ENCODE data around the gene PCDHB9.
"Not testable (repeated sequence)": the region's sequence is repeated elsewhere in the genome, so short reads cannot be mapped to it uniquely, and the experiment has no call there.

Gene PCDHB9

GRCh38 chr5:141189131-141189530 is 2.2 kb downstream of the PCDHB9 start:
- not testable (repeated sequence) for DNase-seq

- DNase-seq = peak; percentile 25 to 35
Observed at GRCh38 chr5:141192110-141192725, 5.3 kb downstream of the PCDHB9 start, which contains the start of gene PCDHB10. PCDHB10 (plus strand) TSS chr5:141192353; CDS start chr5:141192553, 200 bp downstream.

GRCh38 chr5:141194332-141194731 is 7.4 kb downstream of the PCDHB9 start:
- not testable (repeated sequence) for DNase-seq

GRCh38 chr5:141196363-141196762 is 9.4 kb downstream of the PCDHB9 start:
- no peak for DNase-seq

- peak; percentile 18 to 47 for DNase-seq
Observed at GRCh38 chr5:141199359-141200235, 12.6 kb downstream of the PCDHB9 start, which contains the start of gene PCDHB11. PCDHB11 (plus strand) TSS chr5:141199627; CDS start chr5:141199775, 148 bp downstream.

GRCh38 chr5:141201126-141201525 is 14.2 kb downstream of the PCDHB9 start:
- DNase-seq = not testable (repeated sequence)

GRCh38 chr5:141201646-141202045 is 14.7 kb downstream of the PCDHB9 start:
- not testable (repeated sequence) for DNase-seq

GRCh38 chr5:141208478-141208877 is 21.5 kb downstream of the PCDHB9 start, which contains the start of gene PCDHB12:
PCDHB12 (plus strand) TSS chr5:141208719; CDS start chr5:141208908, 189 bp downstream.
- DNase-seq = no peak

GRCh38 chr5:141210281-141210680 is 23.3 kb downstream of the PCDHB9 start:
- not testable (repeated sequence) for DNase-seq

GRCh38 chr5:141210849-141211248 is 23.9 kb downstream of the PCDHB9 start:
- not testable (repeated sequence) for DNase-seq

GRCh38 chr5:141213656-141214339 is 26.8 kb downstream of the PCDHB9 start, which contains the start of gene PCDHB13:
PCDHB13 (plus strand) TSS chr5:141213919; CDS start chr5:141214124, 205 bp downstream.
- DNase-seq = peak; percentile 45 to 73

- DNase-seq = not testable (repeated sequence)
Observed at GRCh38 chr5:141214583-141214982, 27.6 kb downstream of the PCDHB9 start.

- DNase-seq = not testable (repeated sequence)
Observed at GRCh38 chr5:141215504-141215903, 28.5 kb downstream of the PCDHB9 start.

GRCh38 chr5:141216035-141216434 is 29.1 kb downstream of the PCDHB9 start:
- not testable (repeated sequence) for DNase-seq

GRCh38 chr5:141223112-141223783 is 36.3 kb downstream of the PCDHB9 start, which contains the start of gene PCDHB14:
PCDHB14 (plus strand) TSS chr5:141223343; CDS start chr5:141223506, 163 bp downstream.
- DNase-seq = peak; percentile 76 to 80

- not testable (repeated sequence) for DNase-seq
Observed at GRCh38 chr5:141224844-141225243, 37.9 kb downstream of the PCDHB9 start.

GRCh38 chr5:141225421-141225820 is 38.5 kb downstream of the PCDHB9 start:
- DNase-seq = not testable (repeated sequence)

GRCh38 chr5:141234109-141234667 is 47.2 kb downstream of the PCDHB9 start:
- DNase-seq = no peak

GRCh38 chr5:141235922-141236321 is 49.0 kb downstream of the PCDHB9 start:
- not testable (repeated sequence) for DNase-seq

- DNase-seq = no peak
Observed at GRCh38 chr5:141236516-141237313, 49.8 kb downstream of the PCDHB9 start.
